Ishikawa (cell line): ENCODE data around the gene CREBRF.

Source experiments
- CEBPB ChIP-seq: IDR thresholded peaks from 2 replicates; pipeline ENCODE4 v1.6.1; 2012
- CREB1 ChIP-seq: IDR thresholded peaks from 2 replicates; pipeline ENCODE4 v1.6.1; 2012; ENCODE audit warnings: low read depth
- EGR1 ChIP-seq: IDR thresholded peaks from 2 replicates; pipeline ENCODE4 v1.6.1; 2012
- EP300 ChIP-seq: IDR thresholded peaks from 2 replicates; pipeline ENCODE4 v1.6.1; 2012; ENCODE audit warnings: borderline replicate concordance
- FOXM1 ChIP-seq: IDR thresholded peaks from 2 replicates; pipeline ENCODE4 v1.6.1; 2012; ENCODE audit warnings: low read depth, borderline replicate concordance
- NFIC ChIP-seq: IDR thresholded peaks from 2 replicates; pipeline ENCODE4 v1.6.1; 2012
- RAD21 ChIP-seq: IDR thresholded peaks from 2 replicates; pipeline ENCODE4 v1.6.1; 2012; ENCODE audit warnings: low read depth
- TAF1 ChIP-seq: IDR thresholded peaks from 2 replicates; pipeline ENCODE4 v1.6.1; 2012; ENCODE audit warnings: low read depth, mild to moderate bottlenecking
- TCF12 ChIP-seq: IDR thresholded peaks from 2 replicates; pipeline ENCODE4 v1.6.1; 2012; ENCODE audit warnings: low read depth
- TEAD4 ChIP-seq: IDR thresholded peaks from 2 replicates; pipeline ENCODE4 v1.6.1; 2012
- YY1 ChIP-seq: IDR thresholded peaks from 2 replicates; pipeline ENCODE4 v1.6.1; 2012; ENCODE audit warnings: low read depth
- ZBTB7A ChIP-seq: IDR thresholded peaks from 2 replicates; pipeline ENCODE4 v1.6.1; 2012; ENCODE audit warnings: low read depth
- TF ChIP-seq, protein P1 (sequence below): IDR thresholded peaks from 2 replicates; pipeline ENCODE4 v1.6.1; 2012
- TF ChIP-seq, protein P2 (sequence below): IDR thresholded peaks from 2 replicates; pipeline ENCODE4 v1.6.1; 2012
- TF ChIP-seq, protein P3 (sequence below): IDR thresholded peaks from 2 replicates; pipeline ENCODE4 v1.6.1; 2012; ENCODE audit warnings: low read depth, mild to moderate bottlenecking

CREBRF gene

DNA sequence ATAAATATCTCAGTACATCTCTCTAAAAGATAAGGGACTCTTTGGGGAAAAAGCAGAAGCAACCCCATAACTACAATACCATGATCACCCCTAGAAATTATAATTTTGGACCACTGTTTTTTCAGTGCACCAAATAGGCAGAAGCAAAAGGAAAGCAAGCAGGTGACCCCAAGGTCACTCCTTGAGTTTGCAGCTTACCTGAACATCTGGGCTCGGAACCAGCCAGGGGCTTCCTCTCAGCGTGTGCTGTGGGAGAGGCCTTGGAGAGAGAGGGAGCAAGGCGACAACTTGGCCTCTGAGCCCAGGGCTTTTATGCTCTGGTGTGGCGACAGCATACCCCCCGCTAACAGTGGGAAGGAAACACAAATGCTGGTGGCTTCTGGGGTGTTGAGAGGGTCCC lies 105.0 kb downstream of the CREBRF start:
- TF ChIP-seq, protein P1, sequence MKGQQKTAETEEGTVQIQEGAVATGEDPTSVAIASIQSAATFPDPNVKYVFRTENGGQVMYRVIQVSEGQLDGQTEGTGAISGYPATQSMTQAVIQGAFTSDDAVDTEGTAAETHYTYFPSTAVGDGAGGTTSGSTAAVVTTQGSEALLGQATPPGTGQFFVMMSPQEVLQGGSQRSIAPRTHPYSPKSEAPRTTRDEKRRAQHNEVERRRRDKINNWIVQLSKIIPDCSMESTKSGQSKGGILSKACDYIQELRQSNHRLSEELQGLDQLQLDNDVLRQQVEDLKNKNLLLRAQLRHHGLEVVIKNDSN = no peak
- TF ChIP-seq EP300 (no peak), RAD21 (no peak)

- TF ChIP-seq, protein P2, sequence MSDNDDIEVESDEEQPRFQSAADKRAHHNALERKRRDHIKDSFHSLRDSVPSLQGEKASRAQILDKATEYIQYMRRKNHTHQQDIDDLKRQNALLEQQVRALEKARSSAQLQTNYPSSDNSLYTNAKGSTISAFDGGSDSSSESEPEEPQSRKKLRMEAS = no peak
- TF ChIP-seq EGR1 = no peak
- TF ChIP-seq, protein P1 = no peak
- no peak for TF ChIP-seq FOXM1
- no peak for TF ChIP-seq RAD21
- TF ChIP-seq TCF12 = no peak
- TF ChIP-seq TEAD4 = no peak
- TF ChIP-seq TAF1 = no peak
- no peak for TF ChIP-seq YY1
- no peak for TF ChIP-seq CEBPB
- TF ChIP-seq ZBTB7A = no peak
- TF ChIP-seq CREB1 = no peak
- TF ChIP-seq EP300 = no peak
- no peak for TF ChIP-seq NFIC
- TF ChIP-seq, protein P3, sequence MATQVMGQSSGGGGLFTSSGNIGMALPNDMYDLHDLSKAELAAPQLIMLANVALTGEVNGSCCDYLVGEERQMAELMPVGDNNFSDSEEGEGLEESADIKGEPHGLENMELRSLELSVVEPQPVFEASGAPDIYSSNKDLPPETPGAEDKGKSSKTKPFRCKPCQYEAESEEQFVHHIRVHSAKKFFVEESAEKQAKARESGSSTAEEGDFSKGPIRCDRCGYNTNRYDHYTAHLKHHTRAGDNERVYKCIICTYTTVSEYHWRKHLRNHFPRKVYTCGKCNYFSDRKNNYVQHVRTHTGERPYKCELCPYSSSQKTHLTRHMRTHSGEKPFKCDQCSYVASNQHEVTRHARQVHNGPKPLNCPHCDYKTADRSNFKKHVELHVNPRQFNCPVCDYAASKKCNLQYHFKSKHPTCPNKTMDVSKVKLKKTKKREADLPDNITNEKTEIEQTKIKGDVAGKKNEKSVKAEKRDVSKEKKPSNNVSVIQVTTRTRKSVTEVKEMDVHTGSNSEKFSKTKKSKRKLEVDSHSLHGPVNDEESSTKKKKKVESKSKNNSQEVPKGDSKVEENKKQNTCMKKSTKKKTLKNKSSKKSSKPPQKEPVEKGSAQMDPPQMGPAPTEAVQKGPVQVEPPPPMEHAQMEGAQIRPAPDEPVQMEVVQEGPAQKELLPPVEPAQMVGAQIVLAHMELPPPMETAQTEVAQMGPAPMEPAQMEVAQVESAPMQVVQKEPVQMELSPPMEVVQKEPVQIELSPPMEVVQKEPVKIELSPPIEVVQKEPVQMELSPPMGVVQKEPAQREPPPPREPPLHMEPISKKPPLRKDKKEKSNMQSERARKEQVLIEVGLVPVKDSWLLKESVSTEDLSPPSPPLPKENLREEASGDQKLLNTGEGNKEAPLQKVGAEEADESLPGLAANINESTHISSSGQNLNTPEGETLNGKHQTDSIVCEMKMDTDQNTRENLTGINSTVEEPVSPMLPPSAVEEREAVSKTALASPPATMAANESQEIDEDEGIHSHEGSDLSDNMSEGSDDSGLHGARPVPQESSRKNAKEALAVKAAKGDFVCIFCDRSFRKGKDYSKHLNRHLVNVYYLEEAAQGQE = no peak
Observed at GRCh38 chr5:173163219-173163618, 107.1 kb downstream of the CREBRF start.

- TF ChIP-seq, protein P2 = no peak
- TF ChIP-seq TEAD4 (no peak), CREB1 (no peak), CEBPB (no peak), RAD21 (no peak), NFIC (no peak), EP300 (no peak)
- TF ChIP-seq, protein P3 = no peak
- TF ChIP-seq, protein P1 = no peak
Observed at GRCh38 chr5:173165177-173166016, 109.2 kb downstream of the CREBRF start.

DNA sequence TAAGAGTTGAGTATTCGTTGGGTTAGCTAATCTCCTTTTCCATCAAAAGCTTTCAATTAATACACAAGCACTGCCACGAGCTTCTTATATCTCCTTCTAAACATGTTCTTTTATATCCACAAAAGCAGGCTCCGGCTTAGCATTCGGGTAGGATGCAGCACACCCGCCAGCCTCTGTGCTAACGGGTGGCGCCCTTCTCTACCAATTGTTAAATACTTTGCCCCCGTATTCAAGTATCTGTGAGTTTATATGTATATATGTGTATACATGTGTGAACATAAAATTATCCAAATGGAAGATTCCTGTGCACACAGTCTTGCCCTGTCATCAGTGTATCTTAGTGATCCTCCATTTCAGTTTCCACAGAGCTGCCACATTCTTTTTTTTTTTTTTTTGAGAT lies 116.0 kb downstream of the CREBRF start:
- TF ChIP-seq, protein P3 = no peak
- TF ChIP-seq EGR1 (no peak), ZBTB7A (no peak), NFIC (no peak), CREB1 (no peak), TCF12 (no peak), CEBPB (no peak), YY1 (no peak), FOXM1 (no peak), EP300 (no peak), RAD21 (no peak), TEAD4 (no peak)
- TF ChIP-seq, protein P2 = no peak
- TF ChIP-seq, protein P1 = no peak
